Mesodermal cell (in vitro differentiated cells): ENCODE measurements around the gene HOMER3.
"Not testable (repeated sequence)": the region's sequence is repeated elsewhere in the genome, so short reads cannot be mapped to it uniquely, and the experiment has no call there.

Experiments
- H3K27ac ChIP-seq: 2 replicates; pipeline ENCODE4 v1.7.0; 2013; ENCODE audit warnings: mild to moderate bottlenecking, low read depth, low read length, moderate library complexity; ENCODE audit not compliant: severe bottlenecking
- H3K36me3 ChIP-seq: 2 replicates; pipeline ENCODE4 v1.7.1; 2013; ENCODE audit warnings: mild to moderate bottlenecking, low read length, moderate library complexity; ENCODE audit not compliant: control insufficient read depth, insufficient read depth
- H3K4me1 ChIP-seq: one replicate; pipeline ENCODE4 v1.7.1; 2013; ENCODE audit warnings: mild to moderate bottlenecking, low read length; ENCODE audit not compliant: insufficient read depth, control insufficient read depth, poor library complexity, severe bottlenecking
- H3K4me3 ChIP-seq: 2 replicates; pipeline ENCODE4 v1.7.0; 2013; ENCODE audit warnings: low read length, control low read depth, mild to moderate bottlenecking; ENCODE audit not compliant: insufficient read depth, poor library complexity, severe bottlenecking; ENCODE audit errors: extremely low read depth
- H3K9me3 ChIP-seq: 2 replicates; pipeline ENCODE4 v1.7.1; 2013; ENCODE audit warnings: mild to moderate bottlenecking, low read length, moderate library complexity; ENCODE audit not compliant: control insufficient read depth
- WGBS, 2 experiments: methylation state at CpG; one replicate each; pipeline ENCODE4 v1.1.5; 2013; ENCODE audit warnings: missing lambda C conversion rate in 2 of 2; ENCODE audit not compliant: insufficient coverage in 2 of 2; 5-methylcytosine and 5-hydroxymethylcytosine counted together

HOMER3 gene

DNA sequence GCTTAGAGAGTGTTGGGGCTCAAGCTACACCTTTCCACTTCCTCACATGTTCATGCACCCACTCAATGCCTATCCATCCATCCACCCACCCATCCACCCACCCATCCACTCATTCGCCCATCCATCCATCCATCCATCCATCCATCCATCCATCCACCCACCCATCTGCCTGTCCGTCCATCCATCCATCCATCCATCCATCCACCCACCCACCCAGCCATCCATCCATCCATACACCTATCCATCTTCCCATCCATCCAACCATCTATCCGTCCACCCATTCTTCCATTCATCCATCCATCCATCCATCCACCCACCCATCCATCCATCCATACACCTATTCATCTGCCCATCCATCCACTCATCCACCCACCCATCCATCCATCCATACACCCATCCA, 13.1 kb upstream of the HOMER3 start:
- Histone ChIP-seq H3K9me3 (no peaks in the 10 kb centered on the region), H3K4me3 (no peak overlapping the region), H3K4me1 (no peaks in the 10 kb centered on the region), H3K36me3 (no peaks in the 10 kb centered on the region), H3K27ac (no peak overlapping the region)
- WGBS, 2 experiments, result 72 to 89% methylated on average over 3 of the region's 3 CpGs

DNA sequence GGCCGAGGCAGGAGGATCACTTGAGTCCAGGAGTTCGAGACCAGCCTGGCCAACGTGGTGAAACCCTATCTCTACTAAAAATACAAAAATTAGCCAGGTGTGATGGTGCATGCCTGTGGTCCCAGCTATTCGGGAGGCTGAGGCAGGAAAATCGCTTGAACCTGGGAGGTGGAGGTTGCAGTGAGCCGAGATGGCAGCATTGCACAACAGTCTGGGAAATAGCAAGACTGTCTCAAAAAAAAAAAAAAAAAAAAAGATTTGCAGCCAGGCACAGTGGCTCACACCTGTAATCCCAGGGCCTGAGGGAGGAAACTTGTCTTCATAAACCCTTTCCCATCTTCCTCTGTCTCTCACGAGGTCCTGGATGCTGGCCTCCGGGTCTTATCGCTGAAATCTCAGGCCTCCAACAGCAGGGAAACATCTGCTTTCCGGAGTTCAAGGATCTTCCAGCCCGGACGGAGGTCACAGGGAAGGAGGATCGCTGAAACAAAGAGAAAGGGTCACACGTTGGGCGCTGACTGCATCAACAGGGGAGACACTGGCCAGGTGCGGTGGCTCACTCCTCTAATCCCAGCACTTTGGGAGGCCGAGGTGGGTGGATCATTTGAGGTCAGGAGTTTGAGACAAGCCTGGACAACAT, 11.5 kb upstream of the HOMER3 start:
- 85 to 87% methylated on average over 13 to 17 of the region's 17 CpGs for WGBS, 2 experiments
- H3K36me3 ChIP-seq, H3K27ac ChIP-seq, H3K4me1 ChIP-seq, H3K9me3 ChIP-seq, H3K4me3 ChIP-seq: not testable (repeated sequence)

DNA sequence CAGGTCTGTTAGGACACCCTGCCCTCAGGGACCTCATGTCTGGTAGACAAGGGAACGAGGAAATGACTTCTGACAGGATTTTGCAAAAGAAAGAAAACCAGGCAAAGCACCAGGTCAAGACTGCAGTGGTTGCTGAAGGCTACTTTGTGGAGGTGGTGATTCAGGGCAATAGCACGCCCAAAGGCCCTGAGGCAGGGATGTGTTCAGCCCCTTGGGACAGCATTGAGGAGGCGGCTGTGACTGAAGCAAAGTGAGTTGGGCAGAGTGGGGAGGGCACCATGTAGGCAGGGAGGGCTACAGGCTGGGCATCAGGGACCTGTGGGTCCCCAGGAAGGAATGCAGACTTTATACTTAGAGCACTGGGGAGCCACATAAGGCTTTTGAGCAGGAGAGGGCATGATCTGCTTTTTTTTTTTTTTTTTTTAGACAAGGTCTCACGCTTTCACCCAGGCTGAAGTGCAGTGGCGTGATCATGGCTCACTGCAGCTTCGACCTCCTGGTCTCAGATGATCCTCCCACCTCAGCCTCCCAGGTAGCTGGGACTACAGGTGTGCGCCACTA, 10.8 kb upstream of the HOMER3 start:
- Histone ChIP-seq H3K4me1 (no peaks in the 10 kb centered on the region), H3K4me3 (no peak overlapping the region), H3K9me3 (no peaks in the 10 kb centered on the region), H3K27ac (no peak overlapping the region), H3K36me3 (no peaks in the 10 kb centered on the region)
- WGBS, 2 experiments, result 84 to 86% methylated on average over 6 to 7 of the region's 7 CpGs

DNA sequence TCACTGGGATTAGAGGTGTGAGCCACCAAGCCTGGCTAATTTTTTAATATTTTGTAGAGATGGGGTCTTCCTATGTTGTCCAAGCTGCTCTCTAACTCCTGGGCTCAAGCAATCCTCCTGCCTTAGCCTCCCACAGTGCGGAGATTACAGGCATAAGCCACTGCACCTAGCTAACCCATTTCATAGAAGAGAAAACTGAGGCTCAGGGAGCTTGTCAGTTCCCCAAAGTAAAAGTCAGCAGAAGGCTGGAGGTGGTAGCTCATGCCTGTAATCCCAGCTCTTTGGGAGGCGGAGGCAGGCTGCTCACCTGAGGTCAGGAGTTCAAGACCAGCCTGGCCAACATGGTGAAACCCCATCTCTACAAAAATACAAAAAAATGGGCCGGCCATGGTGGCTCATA, 8.8 kb upstream of the HOMER3 start:
- WGBS, 2 experiments, result 83 to 96% methylated on average over 1 to 3 of the region's 3 CpGs

DNA sequence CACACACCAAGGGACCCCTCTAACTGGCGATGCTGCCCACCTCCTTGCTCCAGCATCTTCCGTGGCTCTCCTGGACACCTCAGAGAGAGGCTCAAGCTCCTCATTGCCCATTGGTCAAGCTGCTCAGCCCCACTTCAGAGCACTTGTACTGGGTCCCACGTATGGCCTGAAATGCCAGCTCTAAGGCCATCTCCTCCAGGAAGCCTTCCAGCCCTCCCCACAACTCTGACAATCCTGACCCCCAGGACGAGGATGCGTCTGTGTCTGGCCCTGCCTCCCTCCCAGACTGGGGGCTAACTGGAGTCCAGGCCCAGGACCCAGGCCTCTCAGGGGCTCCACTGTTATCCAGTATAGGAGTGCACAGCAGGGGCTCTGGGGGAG, 7.9 kb upstream of the HOMER3 start:
- no peak overlapping the region for H3K4me3 ChIP-seq
- peaks cover 3% of the 10 kb centered on the region for H3K36me3 ChIP-seq
- H3K4me1 ChIP-seq, result no peaks in the 10 kb centered on the region
- no peak overlapping the region for H3K27ac ChIP-seq
- 85 to 92% methylated on average over 5 of the region's 5 CpGs for WGBS, 2 experiments
- no peaks in the 10 kb centered on the region for H3K9me3 ChIP-seq

More for the DNA sequence above, 8.8 kb upstream of the HOMER3 start:
- Histone ChIP-seq H3K4me1 (no peaks in the 10 kb centered on the region), H3K9me3 (no peaks in the 10 kb centered on the region), H3K36me3 (peaks cover 3% of the 10 kb centered on the region), H3K27ac (no peak overlapping the region), H3K4me3 (no peak overlapping the region)

- no peak overlapping the region for H3K27ac ChIP-seq
- no peaks in the 10 kb centered on the region for H3K9me3 ChIP-seq
- H3K36me3 ChIP-seq, result peaks cover 3% of the 10 kb centered on the region
- WGBS, 2 experiments, result 79 to 94% methylated on average over 11 to 14 of the region's 15 CpGs
- H3K4me3 ChIP-seq, result no peak overlapping the region
- no peaks in the 10 kb centered on the region for H3K4me1 ChIP-seq
Measured at GRCh38 chr19:18948075-18948975, 7.3 kb upstream of the HOMER3 start.

- H3K4me3 ChIP-seq, result no peak overlapping the region
- H3K36me3 ChIP-seq, result peaks cover 3% of the 10 kb centered on the region
- WGBS, 2 experiments, result 90 to 92% methylated on average over 12 to 13 of the region's 14 CpGs
- no peaks in the 10 kb centered on the region for H3K9me3 ChIP-seq
- no peaks in the 10 kb centered on the region for H3K4me1 ChIP-seq
- H3K27ac ChIP-seq, result no peak overlapping the region
Measured at GRCh38 chr19:18946918-18947317, 5.9 kb upstream of the HOMER3 start.

- H3K36me3 ChIP-seq, result peaks cover 3% of the 10 kb centered on the region
- H3K27ac ChIP-seq, result no peak overlapping the region
- H3K4me1 ChIP-seq, result peaks cover 4% of the 10 kb centered on the region
- no peaks in the 10 kb centered on the region for H3K9me3 ChIP-seq
- H3K4me3 ChIP-seq, result no peak overlapping the region
Measured at GRCh38 chr19:18946335-18946734, 5.3 kb upstream of the HOMER3 start.

DNA sequence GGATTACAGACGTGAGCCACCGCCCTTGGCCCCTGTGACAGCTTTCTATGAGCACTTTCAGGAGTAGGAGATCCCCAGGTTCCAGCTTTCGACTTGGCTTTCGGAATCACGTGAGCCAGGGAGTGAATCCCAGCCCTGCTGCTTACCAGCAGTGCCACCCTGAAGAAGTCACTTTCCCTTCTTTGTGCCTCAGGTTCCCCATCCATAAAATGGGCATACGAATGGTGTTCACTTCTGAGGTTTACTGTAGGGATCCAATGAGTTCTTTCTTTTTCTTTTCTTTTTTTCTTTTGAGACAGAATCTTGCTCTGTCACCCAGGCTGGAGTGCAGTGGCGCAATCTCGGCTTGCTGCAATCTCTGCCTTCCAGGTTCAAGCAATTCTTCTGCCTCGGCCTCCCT, 4.3 kb upstream of the HOMER3 start:
- Histone ChIP-seq H3K4me3 (no peak overlapping the region), H3K4me1 (peaks cover 4% of the 10 kb centered on the region), H3K9me3 (no peaks in the 10 kb centered on the region), H3K27ac (no peak overlapping the region), H3K36me3 (peaks cover 3% of the 10 kb centered on the region)
- WGBS, 2 experiments, result 84 to 92% methylated on average over 8 of the region's 9 CpGs

GRCh38 chr19:18943465-18943864, 2.4 kb upstream of the HOMER3 start:
- Histone ChIP-seq H3K9me3 (no peaks in the 10 kb centered on the region), H3K4me1 (peaks cover 4% of the 10 kb centered on the region), H3K27ac (no peak overlapping the region), H3K36me3 (peaks cover 4% of the 10 kb centered on the region), H3K4me3 (no peak overlapping the region)
- WGBS, 2 experiments, result 91 to 93% methylated on average over 4 of the region's 4 CpGs

- Histone ChIP-seq H3K27ac (no peak overlapping the region), H3K36me3 (peaks cover 12% of the 10 kb centered on the region)
- WGBS, 2 experiments, result 87 to 95% methylated on average over 2 to 5 of the region's 6 CpGs
Measured at GRCh38 chr19:18942692-18943091, 1.7 kb upstream of the HOMER3 start.

More at GRCh38 chr19:18942692-18943091, 1.7 kb upstream of the HOMER3 start:
- Histone ChIP-seq H3K4me1 (peaks cover 4% of the 10 kb centered on the region), H3K9me3 (no peaks in the 10 kb centered on the region), H3K4me3 (no peak overlapping the region)
